DND-41 (cell line): Measurements from ENCODE around the gene ZFHX3.

Experiments
- ATAC-seq: fragments of 200-7000 bp; cut with Tn5 transposase; 3 replicates; pipeline ENCODE4 v1.9.1; 2021; ENCODE audit warnings: low read depth; ENCODE audit not compliant: insufficient read depth
- DNase-seq: peaks from one replicate; pipeline ENCODE4 v3.0.0-alpha.2; 2020
- H2AFZ ChIP-seq: 2 replicates; pipeline ENCODE4 v1.6.0; 2012; ENCODE audit warnings: low read depth, low read length
- H3K27ac ChIP-seq: 2 replicates; pipeline ENCODE4 v1.5.1; 2012; ENCODE audit warnings: low read length, inconsistent platforms
- H3K27me3 ChIP-seq: fragments of 200-600 bp; sonication (generic); 2 replicates; pipeline ENCODE4 v1.6.0; 2012; ENCODE audit warnings: low read length, mild to moderate bottlenecking, inconsistent platforms; ENCODE audit not compliant: insufficient read depth, poor library complexity
- H3K36me3 ChIP-seq: 2 replicates; pipeline ENCODE4 v1.5.1; 2012; ENCODE audit warnings: low read length, inconsistent platforms; ENCODE audit not compliant: insufficient read depth
- H3K4me1 ChIP-seq: 2 replicates; pipeline ENCODE4 v1.5.1; 2012; ENCODE audit warnings: mild to moderate bottlenecking, low read length; ENCODE audit not compliant: insufficient read depth
- H3K4me2 ChIP-seq: 2 replicates; pipeline ENCODE4 v1.6.0; 2012; ENCODE audit warnings: mild to moderate bottlenecking, moderate library complexity, low read length, inconsistent platforms; ENCODE audit not compliant: insufficient read depth
- H3K4me3 ChIP-seq, 2 experiments: fragments of 200-600 bp in 1 of 2; shearing (Covaris generic) in 1 of 2; 2 replicates each; pipeline ENCODE4 v1.5.1; 2012 to 2016; ENCODE audit warnings: inconsistent platforms in 2 of 2, low read length in 2 of 2, mild to moderate bottlenecking in 2 of 2, low read depth in 1 of 2, moderate library complexity in 1 of 2
- H3K79me2 ChIP-seq: 2 replicates; pipeline ENCODE4 v1.6.0; 2012; ENCODE audit warnings: low read length, inconsistent platforms; ENCODE audit not compliant: insufficient read depth
- H3K9ac ChIP-seq: 2 replicates; pipeline ENCODE4 v1.6.0; 2012; ENCODE audit warnings: low read depth, mild to moderate bottlenecking, inconsistent platforms, low read length, moderate library complexity
- H3K9me3 ChIP-seq: 2 replicates; pipeline ENCODE4 v1.5.1; 2012; ENCODE audit warnings: low read length, moderate library complexity, mild to moderate bottlenecking, inconsistent platforms; ENCODE audit not compliant: insufficient read depth, severe bottlenecking
- H4K20me1 ChIP-seq: 2 replicates; pipeline ENCODE4 v1.6.0; 2012; ENCODE audit warnings: low read length; ENCODE audit not compliant: insufficient read depth
- CTCF ChIP-seq: IDR thresholded peaks from 2 replicates; pipeline ENCODE4 v1.5.1; 2012; ENCODE audit warnings: borderline replicate concordance, low read length, moderate library complexity, mild to moderate bottlenecking; ENCODE audit not compliant: poor library complexity, severe bottlenecking; ENCODE audit errors: extremely low read depth
- EZH2 ChIP-seq: IDR thresholded peaks from 3 replicates; pipeline ENCODE4 v1.6.1; 2012; ENCODE audit warnings: borderline replicate concordance, low read depth, mild to moderate bottlenecking, moderate library complexity, low read length, inconsistent platforms; ENCODE audit not compliant: severe bottlenecking

Gene ZFHX3

DNA sequence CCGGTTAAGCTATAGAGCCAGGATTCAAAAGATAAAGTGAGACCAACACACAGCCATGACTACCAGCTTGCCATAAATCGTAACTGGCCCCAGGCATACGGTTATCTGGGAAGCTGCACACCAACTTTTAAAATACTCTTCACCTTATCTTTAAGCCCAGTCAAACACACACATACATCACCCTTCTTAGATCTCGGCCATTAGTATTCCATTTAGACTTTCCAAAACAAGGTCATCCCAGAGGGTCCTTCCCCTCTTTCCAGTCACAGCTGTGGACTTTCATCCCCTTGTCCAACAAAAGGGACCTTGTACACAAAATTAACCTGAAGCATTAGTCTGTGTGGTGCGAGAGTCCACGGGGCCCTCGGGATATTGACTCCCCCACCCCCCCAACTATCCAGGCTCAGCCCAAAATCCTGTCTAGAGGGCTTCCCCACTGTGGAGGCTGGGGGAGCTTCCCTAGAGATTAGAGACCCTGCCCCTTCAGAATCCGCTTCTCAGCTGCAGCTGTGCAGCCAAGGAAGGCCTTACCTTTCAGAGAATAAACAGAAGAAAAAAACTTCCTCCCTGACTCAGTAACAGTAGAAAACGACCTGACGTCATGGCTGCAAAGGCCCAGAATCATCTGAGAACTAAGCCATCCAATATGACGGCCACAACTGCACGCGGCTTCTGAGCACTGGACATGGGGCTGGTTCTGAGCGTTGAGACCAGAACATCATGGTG, 9.9 kb downstream of the ZFHX3 start:
- no peak overlapping the region for H2AFZ ChIP-seq
- ATAC-seq (no peak), DNase-seq (no peak)
- no peaks in the 10 kb centered on the region for H3K4me1 ChIP-seq
- peaks cover 28% of the 10 kb centered on the region; the same call in 1 of the 2 replicates for H4K20me1 ChIP-seq
- no peaks in the 10 kb centered on the region for H3K27me3 ChIP-seq
- no peaks in the 10 kb centered on the region for H3K79me2 ChIP-seq
- H3K4me3 ChIP-seq = no peak overlapping the region
- TF ChIP-seq EZH2 (no peak), CTCF (no peak)
- no peaks in the 10 kb centered on the region for H3K36me3 ChIP-seq
- no peak overlapping the region for H3K4me2 ChIP-seq
- no peak overlapping the region for H3K9ac ChIP-seq
- no peaks in the 10 kb centered on the region for H3K9me3 ChIP-seq
- no peak overlapping the region for H3K27ac ChIP-seq

- no peaks in the 10 kb centered on the region for H3K36me3 ChIP-seq
- ATAC-seq (no peak), DNase-seq (no peak)
- no peak overlapping the region for H2AFZ ChIP-seq
- H3K4me3 ChIP-seq = no peak overlapping the region
- H3K9me3 ChIP-seq = no peaks in the 10 kb centered on the region
- no peaks in the 10 kb centered on the region for H3K27me3 ChIP-seq
- no peaks in the 10 kb centered on the region for H3K79me2 ChIP-seq
- no peak overlapping the region for H3K27ac ChIP-seq
- TF ChIP-seq EZH2 (no peak), CTCF (no peak)
- peaks cover 25% of the 10 kb centered on the region; the same call in 1 of the 2 replicates for H4K20me1 ChIP-seq
- H3K4me2 ChIP-seq = no peak overlapping the region
- H3K4me1 ChIP-seq = no peaks in the 10 kb centered on the region
- no peak overlapping the region for H3K9ac ChIP-seq
These were observed 10.6 kb downstream of the ZFHX3 start for GRCh38 chr16:73037331-73037745.

GRCh38 chr16:73036074-73036826, 11.7 kb downstream of the ZFHX3 start:
- H4K20me1 ChIP-seq = peaks cover 22% of the 10 kb centered on the region; the same call in 1 of the 2 replicates
- H3K27me3 ChIP-seq = no peaks in the 10 kb centered on the region

More at GRCh38 chr16:73036074-73036826, 11.7 kb downstream of the ZFHX3 start:
- no peak overlapping the region for H3K4me2 ChIP-seq
- ATAC-seq = no peak
- no peak overlapping the region for H2AFZ ChIP-seq
- TF ChIP-seq EZH2 (no peak), CTCF (no peak)
- DNase-seq = no peak
- H3K9me3 ChIP-seq = no peaks in the 10 kb centered on the region
- H3K4me3 ChIP-seq = no peak overlapping the region
- no peak overlapping the region for H3K9ac ChIP-seq
- H3K79me2 ChIP-seq = no peaks in the 10 kb centered on the region
- H3K4me1 ChIP-seq = no peaks in the 10 kb centered on the region
- H3K36me3 ChIP-seq = no peaks in the 10 kb centered on the region
- H3K27ac ChIP-seq = no peak overlapping the region
